Tibial nerve (tissue), 4 donors: Measurements from ENCODE around the gene AMMECR1L. TPM values are rescaled to one million over a fixed set of nuclear protein-coding genes. Genes with fewer than 3 reads are reported as not detected.
"Not testable (repeated sequence)": the region's sequence is repeated elsewhere in the genome, so short reads cannot be mapped to it uniquely, and the experiment has no call there.

ENCODE experiments used
- DNase-seq, 2 donors: peaks; one replicate each; pipeline ENCODE4 v3.0.0-alpha.2; 2019; ENCODE audit warnings: low spot score in 2 of 2
- H3K27ac ChIP-seq, 4 donors: fragments of 200-600 bp; sonication (generic) in 3 of 4; one replicate each; pipeline ENCODE4 v1.5.1; 2017 to 2019; ENCODE audit warnings: mild to moderate bottlenecking in 1 of 4
- H3K27me3 ChIP-seq, 2 donors: fragments of 200-600 bp; sonication (generic) in 1 of 2; one replicate each; pipeline versions ENCODE4 v1.5.1 to v1.6.0; 2017 to 2019
- H3K36me3 ChIP-seq, 3 donors: fragments of 200-600 bp; sonication (generic); one replicate each; pipeline ENCODE4 v1.5.1; 2018 to 2019
- H3K4me1 ChIP-seq, 4 donors: fragments of 200-600 bp; sonication (generic) in 3 of 4; one replicate each; pipeline ENCODE4 v1.5.1; 2017 to 2019
- H3K4me3 ChIP-seq, 4 donors: fragments of 200-600 bp; sonication (generic) in 3 of 4; one replicate each; pipeline ENCODE4 v1.5.1; 2017 to 2019; ENCODE audit warnings: mild to moderate bottlenecking in 1 of 4, moderate library complexity in 1 of 4
- H3K9me3 ChIP-seq, 4 donors: fragments of 200-600 bp; sonication (generic) in 3 of 4; one replicate each; pipeline ENCODE4 v1.5.1; 2017 to 2019
- CTCF ChIP-seq, 5 experiments: fragments of 200-600 bp in 3 of 5; fragments of 450-650 bp in 2 of 5; sonication (generic) in 3 of 5; IDR thresholded peaks; one replicate each; pipeline ENCODE4 v1.5.1; 2016 to 2019; ENCODE audit warnings: antibody characterized with exemption in 5 of 5, mild to moderate bottlenecking in 3 of 5, moderate library complexity in 2 of 5
- EP300 ChIP-seq, 2 donors: sonication (generic); formaldehyde crosslinking; IDR thresholded peaks; one replicate each; pipeline ENCODE4 v1.6.1; 2017; ENCODE audit warnings: antibody characterized with exemption in 2 of 2, mild to moderate bottlenecking in 1 of 2
- POLR2A ChIP-seq, 2 donors: fragments of 450-650 bp; IDR thresholded peaks; one replicate each; pipeline ENCODE4 v1.6.1; 2017; ENCODE audit warnings: antibody characterized with exemption in 2 of 2, mild to moderate bottlenecking in 2 of 2, moderate library complexity in 2 of 2
- WGBS, 2 donors: methylation state at CpG; one replicate each; pipeline ENCODE4 v1.1.5; 2018; 5-methylcytosine and 5-hydroxymethylcytosine counted together
- total RNA-seq, 4 donors: library from RNA; depleted of rRNA; stranded (reverse); fragments of >200 nt; gene quantifications; one replicate each; pipeline ENCODE4 v1.1.0, GENCODE V29; 2016

The AMMECR1L gene
- total RNA-seq, 4 donors from 2014 or later, result 12.9 to 15.1 (median 14.3) TPM

- H3K27ac ChIP-seq, result no peak overlapping the region
- no peaks in the 10 kb centered on the region for H3K36me3 ChIP-seq
- no peak overlapping the region for H3K4me3 ChIP-seq
- WGBS, 2 donors, result 80 to 85% methylated on average over 12 of the region's 12 CpGs
- no peaks in the 10 kb centered on the region for H3K4me1 ChIP-seq
- no peak for DNase-seq
- H3K9me3 ChIP-seq, result peaks cover 0 to 15% (median 0%) of the 10 kb centered on the region in 4 donors
- TF ChIP-seq EP300 (IDR thresholded peaks at IDR 0.05) (no peak), POLR2A (IDR thresholded peaks at IDR 0.05) (no peak), CTCF (IDR thresholded peaks at IDR 0.05) (no peak)
- no peaks in the 10 kb centered on the region for H3K27me3 ChIP-seq
These were observed 59.7 kb downstream of the AMMECR1L start for GRCh38 chr2:127826047-127826446.

GRCh38 chr2:127820080-127820668, 65.6 kb downstream of the AMMECR1L start:
- no peak overlapping the region for H3K4me3 ChIP-seq
- H3K36me3 ChIP-seq, result no peaks in the 10 kb centered on the region
- no peaks in the 10 kb centered on the region for H3K27me3 ChIP-seq
- no peak for DNase-seq
- H3K9me3 ChIP-seq, result peaks cover 0 to 38% (median 8%) of the 10 kb centered on the region in 4 donors
- H3K27ac ChIP-seq, result no peak overlapping the region
- no peak for TF ChIP-seq POLR2A (IDR thresholded peaks at IDR 0.05)
- TF ChIP-seq EP300 (IDR thresholded peaks at IDR 0.05), result no peak
- TF ChIP-seq CTCF (IDR thresholded peaks at IDR 0.05), result no peak
- no peaks in the 10 kb centered on the region for H3K4me1 ChIP-seq
- 73 to 82% methylated on average over 6 of the region's 6 CpGs for WGBS, 2 donors

- no peak overlapping the region for H3K4me3 ChIP-seq
- 70 to 73% methylated on average over 8 of the region's 8 CpGs for WGBS, 2 donors
- no peaks in the 10 kb centered on the region for H3K4me1 ChIP-seq
- no peak for DNase-seq
- H3K27ac ChIP-seq, result no peak overlapping the region
- H3K27me3 ChIP-seq, result no peaks in the 10 kb centered on the region
- H3K36me3 ChIP-seq, result no peaks in the 10 kb centered on the region
- TF ChIP-seq POLR2A (IDR thresholded peaks at IDR 0.05) (no peak), CTCF (IDR thresholded peaks at IDR 0.05) (no peak)
- H3K9me3 ChIP-seq, result peaks cover 0 to 38% (median 8%) of the 10 kb centered on the region in 4 donors
These were observed 66.8 kb downstream of the AMMECR1L start for GRCh38 chr2:127818794-127819425.

- 79 to 81% methylated on average over 5 of the region's 5 CpGs for WGBS, 2 donors
- no peaks in the 10 kb centered on the region for H3K27me3 ChIP-seq
- DNase-seq, result no peak
- H3K36me3 ChIP-seq, result no peaks in the 10 kb centered on the region
- no peaks in the 10 kb centered on the region for H3K4me1 ChIP-seq
- H3K9me3 ChIP-seq, result peaks cover 0 to 38% (median 8%) of the 10 kb centered on the region in 4 donors
- no peak for TF ChIP-seq POLR2A (IDR thresholded peaks at IDR 0.05)
- no peak for TF ChIP-seq CTCF (IDR thresholded peaks at IDR 0.05)
- TF ChIP-seq EP300 (IDR thresholded peaks at IDR 0.05), result no peak
- no peak overlapping the region for H3K4me3 ChIP-seq
- no peak overlapping the region for H3K27ac ChIP-seq
These were observed 67.5 kb downstream of the AMMECR1L start for GRCh38 chr2:127818241-127818640.

- H3K9me3 ChIP-seq, result peaks cover 0 to 14% (median 4%) of the 10 kb centered on the region in 4 donors
- H3K4me1 ChIP-seq, result peaks cover 0 to 3% (median under 1%) of the 10 kb centered on the region in 4 donors
- no peak overlapping the region for H3K27ac ChIP-seq
- no peaks in the 10 kb centered on the region for H3K36me3 ChIP-seq
- H3K4me3 ChIP-seq, result no peak overlapping the region
- WGBS, 2 donors, result 89 to 97% methylated on average over 1 of the region's 1 CpG
- no peak for TF ChIP-seq POLR2A (IDR thresholded peaks at IDR 0.05)
- no peak for TF ChIP-seq CTCF (IDR thresholded peaks at IDR 0.05)
- no peak for TF ChIP-seq EP300 (IDR thresholded peaks at IDR 0.05)
- no peaks in the 10 kb centered on the region for H3K27me3 ChIP-seq
- no peak for DNase-seq
These were observed 71.1 kb downstream of the AMMECR1L start for GRCh38 chr2:127814677-127815076.

- H3K27me3 ChIP-seq, H3K9me3 ChIP-seq, H3K36me3 ChIP-seq, DNase-seq, H3K4me3 ChIP-seq, H3K27ac ChIP-seq: not testable (repeated sequence)
- H3K4me1 ChIP-seq, result peaks cover 0 to 25% (median 12%) of the 10 kb centered on the region in 4 donors
- 87 to 91% methylated on average over 3 of the region's 3 CpGs for WGBS, 2 donors
These were observed 73.3 kb downstream of the AMMECR1L start for GRCh38 chr2:127812441-127812840.
